RPMI7951 (cell line): ENCODE data around the gene EFCAB6. TPM values are rescaled to one million over a fixed set of nuclear protein-coding genes. Genes with fewer than 3 reads are reported as not detected.

Source experiments
- DNase-seq: peaks from one replicate; pipeline ENCODE4 v3.0.0-alpha.2; 2012; ENCODE audit warnings: low read depth
- total RNA-seq: library from RNA; depleted of rRNA; stranded (reverse); fragments of >200 nt; shearing (Covaris generic); gene quantifications from 2 replicates; pipeline ENCODE4 v1.2.3, GENCODE V29; 2014

EFCAB6 gene
- total RNA-seq, 1 experiment from 2014 or later = 0.48 TPM

DNA sequence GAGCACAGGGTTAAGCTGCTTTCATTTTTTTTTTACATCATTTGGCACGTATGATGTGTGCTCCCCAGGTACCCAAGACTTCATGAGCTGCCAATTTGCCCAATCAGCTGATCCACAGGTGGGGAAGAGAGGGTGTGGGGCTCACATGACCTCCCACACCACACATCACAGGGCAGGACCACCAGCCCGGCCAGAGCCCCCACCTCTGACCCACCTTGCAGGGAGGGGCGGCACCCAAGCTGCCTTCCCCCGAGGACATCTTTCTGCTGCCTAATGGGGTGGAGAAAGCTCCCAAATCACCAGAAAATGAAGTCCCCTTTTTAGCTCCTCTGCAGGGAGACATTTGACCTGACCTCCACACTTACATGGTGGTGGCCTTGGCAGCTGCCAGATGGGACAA, 280.5 kb downstream of the EFCAB6 start:
- no peak for DNase-seq

DNA sequence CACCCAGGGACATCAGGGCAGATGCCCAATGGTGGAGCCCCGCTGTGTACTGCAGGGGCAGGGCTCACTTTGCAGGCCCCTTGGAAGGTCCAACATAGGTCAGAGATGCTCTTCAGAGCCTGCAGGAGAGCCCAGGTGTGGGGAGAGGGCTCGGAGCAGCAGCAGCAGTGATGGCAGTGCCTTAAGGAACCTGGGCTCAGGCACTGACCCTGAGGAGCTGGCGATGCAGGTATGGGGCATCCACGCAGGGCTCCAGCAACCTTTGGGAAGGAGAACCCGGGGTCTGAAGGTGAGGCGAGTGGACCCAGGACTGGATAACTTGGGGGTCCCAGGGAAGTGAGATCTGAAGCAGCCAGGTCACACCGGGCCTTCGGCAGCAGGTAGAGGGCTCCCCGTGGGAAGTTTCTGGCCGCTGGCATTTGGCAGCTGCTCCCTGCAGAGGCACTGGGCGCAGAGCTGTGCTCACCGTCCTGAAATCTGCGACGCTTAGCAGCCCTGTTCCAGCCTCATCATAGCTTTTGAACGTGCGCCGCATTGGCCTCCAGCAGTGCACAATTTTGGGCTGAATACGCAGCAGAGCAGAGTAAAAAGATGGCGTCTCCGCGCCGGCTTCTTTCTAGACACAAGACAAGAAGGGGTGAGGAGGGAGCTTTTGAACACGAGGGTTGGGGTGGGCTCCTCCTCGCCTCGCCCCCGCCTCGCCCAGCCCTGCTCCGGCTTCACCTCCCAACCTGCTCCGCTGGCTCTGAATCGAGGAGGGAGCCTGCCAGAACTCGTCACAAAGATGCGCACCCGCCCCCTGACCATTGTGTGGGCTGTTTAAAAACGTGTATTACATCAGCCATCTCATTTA, 281.5 kb downstream of the EFCAB6 start:
- no peak for DNase-seq

DNA sequence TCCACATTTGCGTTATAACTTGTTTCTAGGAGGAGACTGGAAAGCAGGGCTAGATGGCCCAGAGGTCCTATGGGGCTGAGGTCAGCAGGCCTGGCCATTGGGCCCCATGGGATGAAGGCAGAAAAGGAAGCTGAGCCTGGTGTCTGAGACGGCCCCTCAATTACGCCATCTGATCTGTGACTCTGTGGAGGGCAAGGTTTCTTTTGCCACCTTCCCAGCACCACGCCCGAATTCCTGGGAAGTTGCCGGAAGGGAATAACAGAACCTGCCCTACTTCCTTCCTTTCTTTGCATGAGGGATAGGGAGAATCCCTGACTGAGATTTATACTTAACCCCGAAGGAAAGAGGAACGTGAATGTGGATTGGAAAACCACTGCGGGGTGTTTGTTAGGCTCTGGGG, 282.2 kb downstream of the EFCAB6 start:
- DNase-seq = no peak

DNA sequence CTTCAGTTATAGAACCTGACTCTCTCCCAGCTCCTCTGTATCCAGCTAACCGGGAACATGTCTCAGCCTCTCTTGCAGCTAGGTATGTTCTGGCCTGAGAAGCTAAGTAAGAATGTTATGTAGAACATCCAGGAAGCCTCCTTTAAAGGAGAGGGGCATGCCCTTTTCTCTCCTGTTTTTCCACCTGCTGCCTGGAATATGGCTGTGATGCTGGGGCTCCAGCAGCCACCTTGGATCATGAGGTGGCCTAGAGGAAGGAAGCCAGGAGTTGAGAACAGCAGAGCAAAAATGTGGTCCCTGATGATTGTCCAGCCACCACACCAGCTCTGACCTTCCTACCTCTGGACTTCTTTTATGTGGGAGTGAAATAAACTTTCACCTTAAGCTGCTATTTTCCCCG, 282.6 kb downstream of the EFCAB6 start:
- no peak for DNase-seq

DNA sequence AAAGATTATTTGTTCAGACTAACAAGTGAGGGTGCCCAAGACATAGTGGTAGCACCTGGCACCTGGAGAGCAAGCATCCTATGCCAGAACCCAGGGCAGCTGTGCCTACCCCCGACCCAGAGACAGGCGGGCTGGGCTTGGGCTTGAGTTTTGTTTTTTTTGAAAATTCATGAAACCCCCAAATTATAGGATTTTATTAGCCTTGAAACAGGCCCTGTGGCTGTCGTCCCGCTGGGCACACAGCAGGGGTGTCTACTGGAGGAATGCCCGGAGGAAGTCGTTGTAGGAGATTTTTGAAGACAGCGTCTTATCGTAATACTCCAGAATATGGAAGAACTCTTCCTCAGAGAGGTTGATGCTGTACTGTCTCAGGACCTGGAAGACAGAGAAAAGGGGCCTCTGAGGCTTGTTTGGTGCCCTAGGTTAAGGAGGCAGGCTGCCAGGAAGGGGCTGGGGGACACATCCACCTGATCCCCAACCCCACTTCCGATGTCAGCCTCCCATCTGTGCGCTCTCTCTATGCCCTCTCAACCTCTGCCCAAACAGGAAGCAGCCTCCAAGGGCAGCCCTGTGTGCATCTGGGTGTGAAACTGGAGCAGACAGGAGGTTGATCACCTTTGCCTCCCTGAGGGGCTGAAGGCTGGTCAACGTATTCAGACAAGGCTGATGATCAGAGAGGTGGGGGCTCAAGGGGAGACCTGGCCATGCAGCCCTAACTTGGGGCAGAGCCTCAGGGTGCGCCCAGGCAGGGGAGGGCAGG, 283.3 kb downstream of the EFCAB6 start:
- no peak for DNase-seq

DNA sequence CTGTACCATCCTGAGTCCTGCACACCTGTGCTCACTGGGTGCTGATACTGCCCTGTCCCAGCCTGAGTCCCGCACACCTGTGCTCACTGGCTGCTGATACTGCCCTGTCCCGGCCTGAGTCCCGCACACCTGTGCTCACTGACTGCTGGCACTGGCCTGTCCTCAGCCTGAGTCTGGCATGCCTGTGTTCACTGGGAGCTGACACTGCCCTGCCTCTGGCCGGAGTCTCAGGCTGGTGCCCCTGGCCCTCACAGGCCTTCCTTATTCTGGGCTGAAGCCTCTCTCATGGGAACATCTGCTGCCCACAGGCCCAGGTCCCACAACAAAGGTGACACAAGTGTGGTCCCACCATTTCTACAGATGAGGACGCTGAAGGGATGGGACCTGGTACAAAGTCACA, 285.2 kb downstream of the EFCAB6 start:
- DNase-seq = no peak

DNA sequence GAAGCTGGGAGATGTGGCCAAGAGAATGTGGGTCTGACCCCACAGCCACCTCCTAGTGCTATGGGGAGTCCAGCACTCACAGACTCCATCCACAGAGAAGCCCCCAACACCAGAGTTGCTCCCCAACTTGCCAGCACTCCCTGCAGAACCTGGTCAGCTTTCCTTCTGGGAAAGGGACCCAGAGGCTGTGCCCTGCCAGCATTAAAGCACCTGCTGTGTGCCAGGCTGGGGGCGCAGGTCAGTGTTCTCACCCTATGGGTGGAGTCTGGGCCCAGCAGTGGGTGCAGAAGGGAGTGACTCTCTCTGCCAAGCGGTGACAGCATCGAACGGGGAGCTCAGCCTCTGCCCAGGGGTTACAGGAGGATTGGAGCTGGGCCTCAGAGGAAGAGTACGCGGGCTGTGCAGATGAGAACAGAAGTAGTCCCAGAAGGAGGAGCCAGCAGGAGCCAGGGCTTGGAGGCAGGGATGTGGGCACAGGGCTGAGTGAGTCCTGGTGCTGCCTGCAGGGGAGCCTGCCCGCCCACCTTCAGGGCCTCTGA, 285.9 kb downstream of the EFCAB6 start:
- no peak for DNase-seq

DNA sequence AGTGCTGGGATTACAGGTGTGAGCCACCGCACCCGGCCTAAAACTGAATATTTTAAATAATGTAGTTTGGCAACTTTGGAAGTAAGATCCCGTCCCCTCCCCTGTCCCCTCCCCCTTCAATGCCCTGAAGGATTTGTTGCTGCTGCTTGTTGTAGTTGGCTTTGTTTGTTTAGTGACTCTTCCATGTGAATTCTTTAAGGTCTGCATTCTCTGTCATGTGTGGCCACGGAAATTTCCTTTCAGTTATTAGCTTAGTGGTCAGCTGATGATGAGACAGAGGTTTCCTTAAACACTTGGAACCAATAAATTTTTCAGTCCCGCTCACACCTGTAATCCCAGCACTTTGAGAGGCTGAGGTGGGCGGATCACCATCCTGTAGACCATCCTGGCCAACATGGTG, 290.4 kb downstream of the EFCAB6 start:
- no peak for DNase-seq

DNA sequence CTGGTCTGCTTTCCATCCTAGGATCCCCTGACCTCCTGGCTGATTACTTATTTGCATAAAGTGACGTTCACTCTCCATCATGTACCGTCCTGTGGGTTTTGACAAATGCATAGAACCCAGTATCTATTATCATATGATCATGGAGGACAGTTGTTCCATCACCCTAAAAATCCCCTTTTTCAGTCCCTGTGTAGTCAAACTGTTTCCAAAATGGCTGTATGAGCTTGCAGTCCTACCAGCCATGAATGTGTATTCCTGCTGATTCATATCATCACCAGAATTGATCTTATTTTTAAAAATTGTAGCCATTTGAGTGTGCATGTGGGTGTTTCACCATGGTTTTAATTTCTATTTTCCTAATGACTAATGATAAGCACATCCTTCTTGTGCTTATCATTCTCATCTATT, 291.5 kb downstream of the EFCAB6 start:
- DNase-seq = no peak

DNA sequence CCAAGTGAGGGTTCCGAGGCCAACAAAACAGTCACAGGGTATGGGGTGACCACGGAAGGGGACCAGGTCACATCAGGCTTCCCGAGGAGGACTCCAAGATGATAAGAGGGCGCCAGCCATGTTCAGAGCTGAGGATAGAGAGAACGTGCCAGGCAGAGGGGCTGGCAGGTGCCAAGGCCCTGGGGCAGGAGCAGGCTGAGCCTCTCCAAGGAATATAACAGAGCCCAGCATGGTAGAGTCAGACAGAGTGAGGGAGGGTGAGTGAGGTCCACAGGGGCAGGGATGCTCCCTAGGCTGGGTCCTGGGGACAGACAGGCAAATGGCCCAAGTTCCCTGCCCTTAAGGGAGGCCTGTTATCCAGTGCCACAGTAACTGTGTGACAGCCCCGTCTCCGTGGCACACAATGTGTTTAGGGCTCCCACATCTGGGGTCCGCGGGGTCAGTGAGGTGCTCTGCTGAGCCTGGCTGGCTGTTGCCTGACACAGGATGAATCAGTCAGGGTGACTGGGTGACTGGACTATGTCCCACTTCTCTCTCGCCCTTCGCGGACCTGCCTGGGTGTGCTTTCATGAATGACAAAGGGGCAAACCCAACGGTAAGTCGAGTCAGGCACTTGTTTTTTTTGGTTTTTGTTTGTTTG, 295.0 kb downstream of the EFCAB6 start:
- no peak for DNase-seq

DNA sequence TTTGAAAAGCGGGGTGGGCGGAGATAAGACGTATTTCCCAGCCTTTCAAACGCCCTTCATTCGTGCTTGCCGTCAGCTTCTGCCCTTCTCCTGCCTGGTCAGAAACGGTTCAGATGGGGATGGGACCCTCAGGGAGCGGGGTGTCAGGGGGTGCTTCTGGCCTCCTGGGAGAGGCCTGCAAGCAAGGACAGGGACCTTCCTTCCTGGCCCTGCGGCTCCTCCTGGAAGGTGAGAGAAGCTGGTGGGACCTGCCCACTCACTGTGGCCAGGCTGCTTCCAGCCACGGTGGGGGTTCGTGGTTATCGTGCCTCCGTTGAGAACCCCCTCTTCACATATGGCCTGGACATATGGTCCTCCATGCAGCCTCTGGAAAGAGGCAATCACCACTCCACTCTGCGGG, 295.7 kb downstream of the EFCAB6 start:
- no peak for DNase-seq

DNA sequence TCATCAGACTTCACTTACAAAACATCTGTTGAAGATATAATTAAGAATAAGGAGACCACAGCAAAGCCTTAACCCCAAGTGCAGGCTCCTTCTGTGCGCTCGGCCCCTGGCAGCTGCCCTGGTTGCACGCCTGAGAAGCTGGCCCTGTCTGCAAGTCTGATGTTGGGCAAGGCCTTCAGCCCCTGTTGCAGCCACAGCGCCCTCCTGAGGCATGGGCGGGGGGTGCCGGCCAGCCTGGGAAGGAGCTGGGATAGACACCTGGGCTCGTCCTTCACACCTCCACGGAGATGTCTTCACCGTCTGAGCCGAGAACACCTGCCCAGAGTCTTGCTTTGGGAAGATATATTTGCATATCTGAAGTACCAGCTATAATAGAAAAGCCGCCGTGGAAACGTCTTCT, 296.2 kb downstream of the EFCAB6 start:
- no peak for DNase-seq

DNA sequence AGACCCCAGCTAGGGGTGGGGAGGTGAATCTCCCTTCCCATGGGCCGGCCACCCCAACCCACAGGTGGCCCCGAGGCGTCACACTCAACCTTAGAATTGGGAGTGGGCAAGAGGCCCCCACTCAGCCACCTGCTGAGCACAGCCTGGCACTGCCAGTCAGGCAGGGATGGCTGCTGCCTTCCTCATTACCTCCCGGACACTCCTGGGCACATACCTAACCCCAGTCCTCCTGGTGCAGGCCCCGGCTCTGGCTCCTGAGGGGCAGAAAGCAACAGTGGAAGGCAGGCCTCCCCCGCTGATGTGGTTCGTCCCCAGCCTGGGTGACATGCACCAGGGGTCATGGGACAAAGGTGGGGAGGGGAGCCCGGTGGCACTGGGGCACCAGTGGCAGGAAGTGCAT, 296.7 kb downstream of the EFCAB6 start:
- DNase-seq = no peak

DNA sequence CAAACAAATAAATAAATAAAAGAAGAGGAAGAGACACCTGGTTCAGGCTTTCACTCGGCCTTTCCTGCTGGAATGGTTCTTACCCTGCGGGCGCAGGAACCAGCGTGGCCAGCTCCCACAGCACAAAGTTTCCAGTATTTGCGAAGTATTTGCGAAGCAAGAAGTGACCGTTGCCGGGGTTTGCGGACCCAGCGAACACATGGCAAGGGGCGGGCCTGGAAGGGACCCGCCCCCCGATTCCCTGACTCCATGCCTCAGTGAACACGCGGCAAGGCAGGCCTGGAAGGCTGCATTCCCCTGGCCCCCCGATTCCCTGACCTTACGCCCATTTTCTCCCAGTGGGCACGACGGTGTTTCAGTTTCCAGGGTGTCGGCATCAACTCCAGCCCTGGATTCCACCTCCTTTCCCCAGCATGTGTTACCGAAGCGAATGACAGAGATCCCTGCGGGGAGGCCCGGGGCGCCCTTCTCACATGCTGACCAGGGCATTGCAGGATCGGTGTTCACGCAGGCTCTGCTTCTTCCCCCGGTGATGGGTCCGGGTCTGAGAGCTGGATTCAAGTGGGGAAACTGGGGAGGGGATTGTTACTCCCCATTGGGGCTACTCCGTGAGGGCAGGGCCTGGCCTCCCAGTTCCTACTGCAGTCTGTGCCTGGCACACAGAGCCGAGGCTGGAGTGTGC, 297.5 kb downstream of the EFCAB6 start:
- no peak for DNase-seq

DNA sequence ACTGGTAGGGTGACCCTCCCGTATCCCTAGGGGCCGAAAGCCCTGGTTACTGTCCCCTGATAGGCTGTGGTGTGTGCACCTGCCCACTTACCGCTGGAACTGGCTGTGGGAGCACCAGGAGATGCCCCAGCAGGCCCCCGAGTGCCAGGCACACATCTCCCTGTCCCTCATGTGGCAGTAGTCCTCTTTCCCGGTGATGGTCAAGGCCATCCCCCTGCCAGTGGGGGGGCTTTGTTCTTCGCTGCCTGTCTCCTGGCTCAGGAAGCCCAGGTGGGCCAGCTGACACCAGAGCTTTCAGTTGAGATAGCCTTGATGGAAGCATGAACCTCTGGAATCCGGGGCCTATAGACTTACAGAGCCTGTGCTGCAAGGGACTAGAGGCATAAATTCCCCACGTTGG, 299.8 kb downstream of the EFCAB6 start:
- DNase-seq = no peak

DNA sequence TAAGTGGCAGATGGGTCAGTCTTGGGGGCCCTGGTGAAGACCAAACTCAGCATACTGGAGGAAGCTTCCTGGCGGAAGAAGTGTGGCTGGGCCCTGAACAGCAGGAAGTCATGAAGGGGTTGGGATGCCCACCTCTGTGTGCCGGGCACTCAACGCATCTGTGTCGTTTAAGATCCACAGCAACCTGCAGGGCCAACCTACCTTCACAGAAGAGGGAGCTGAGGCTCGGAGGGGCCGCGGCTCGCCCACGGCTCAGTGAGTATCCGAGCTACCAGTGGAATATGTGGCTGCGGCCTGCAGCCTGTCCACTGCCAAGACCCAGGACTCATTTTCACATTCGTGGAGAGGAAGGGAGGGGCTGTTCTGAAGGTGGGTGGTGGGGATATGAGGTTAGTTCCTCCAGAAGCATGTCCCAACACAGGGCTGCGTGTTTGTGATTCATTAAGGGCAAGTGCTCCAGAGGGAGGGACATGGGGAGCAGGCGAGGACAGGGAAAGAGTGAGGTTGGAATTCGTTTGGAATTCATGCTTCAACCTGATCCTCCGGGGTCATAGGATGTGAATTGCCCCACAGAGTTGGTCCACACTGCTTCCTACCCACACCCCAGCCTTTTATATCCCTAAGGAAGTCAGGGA, 300.7 kb downstream of the EFCAB6 start:
- DNase-seq = no peak

DNA sequence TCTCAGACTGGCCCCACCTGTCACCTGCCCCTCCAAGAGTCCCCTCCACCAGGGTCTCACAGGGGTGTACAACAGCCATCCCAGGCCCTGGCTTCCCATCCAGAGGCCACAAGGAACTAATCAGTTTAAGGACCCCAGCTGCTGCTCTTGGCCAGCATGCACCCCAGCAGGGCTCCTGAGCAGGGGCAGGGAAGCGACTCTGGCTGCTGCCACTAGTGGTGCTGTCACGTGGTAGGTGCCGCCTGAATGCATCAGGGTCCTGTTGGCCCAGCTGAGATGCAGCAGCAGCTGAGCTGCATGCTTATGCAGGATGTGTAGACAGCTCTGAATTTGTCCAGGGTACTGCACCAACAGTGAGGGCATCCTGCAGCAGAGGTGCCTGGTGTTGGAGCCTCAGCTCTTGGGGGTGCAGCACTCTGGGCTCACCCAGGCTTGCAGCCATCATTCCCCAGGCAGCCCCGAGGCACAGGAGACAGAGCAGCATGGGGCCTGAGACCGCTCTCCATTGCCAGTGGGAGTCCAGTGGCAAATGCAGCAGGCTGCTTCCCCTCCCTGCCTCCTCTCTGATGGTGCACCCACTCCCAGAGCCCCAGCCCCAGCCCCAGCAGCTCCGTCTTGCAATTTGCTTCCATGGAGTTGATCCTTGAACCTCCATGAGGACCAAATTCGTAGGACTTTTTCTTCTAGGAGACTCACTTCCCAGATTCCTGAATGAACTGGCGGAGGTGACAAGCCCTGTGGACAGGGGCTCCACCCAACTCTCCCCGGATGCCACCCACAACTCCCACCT, 301.6 kb downstream of the EFCAB6 start:
- DNase-seq = no peak

DNA sequence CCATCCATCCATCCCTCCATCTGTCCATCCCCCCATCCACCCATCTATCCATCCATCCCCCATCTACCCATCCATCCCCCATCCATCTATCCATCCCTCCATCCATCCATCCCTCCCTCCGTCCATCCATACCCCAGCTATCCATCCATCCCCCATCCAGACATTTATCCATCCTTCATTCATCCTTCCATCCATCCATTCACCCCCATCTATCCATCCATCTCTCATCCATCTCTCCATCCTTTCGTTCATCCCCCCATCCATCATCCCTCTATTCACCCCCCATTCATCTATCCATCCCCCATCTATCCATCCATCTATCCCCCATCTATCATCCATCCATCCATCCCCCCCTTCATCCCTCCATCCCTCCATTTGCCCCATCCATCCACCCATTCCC, 302.8 kb downstream of the EFCAB6 start:
- DNase-seq = no peak

DNA sequence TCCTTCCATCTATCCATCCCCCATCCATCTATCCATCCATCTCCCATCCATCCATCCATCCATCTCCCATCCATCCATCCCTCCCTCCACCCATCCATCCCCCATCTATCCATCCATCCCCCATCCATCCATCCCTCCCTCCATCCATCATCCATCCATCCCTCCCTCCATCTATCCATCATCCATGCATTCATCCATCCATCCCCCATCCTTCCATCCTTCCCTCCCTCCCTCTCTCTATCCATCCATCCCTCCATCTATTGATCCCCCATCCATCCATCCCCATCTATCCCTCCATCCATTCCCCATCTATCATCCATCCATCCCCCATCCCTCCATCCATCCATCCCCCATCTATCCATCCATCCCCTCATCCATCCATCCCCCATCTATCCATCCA, 303.6 kb downstream of the EFCAB6 start:
- DNase-seq = no peak

DNA sequence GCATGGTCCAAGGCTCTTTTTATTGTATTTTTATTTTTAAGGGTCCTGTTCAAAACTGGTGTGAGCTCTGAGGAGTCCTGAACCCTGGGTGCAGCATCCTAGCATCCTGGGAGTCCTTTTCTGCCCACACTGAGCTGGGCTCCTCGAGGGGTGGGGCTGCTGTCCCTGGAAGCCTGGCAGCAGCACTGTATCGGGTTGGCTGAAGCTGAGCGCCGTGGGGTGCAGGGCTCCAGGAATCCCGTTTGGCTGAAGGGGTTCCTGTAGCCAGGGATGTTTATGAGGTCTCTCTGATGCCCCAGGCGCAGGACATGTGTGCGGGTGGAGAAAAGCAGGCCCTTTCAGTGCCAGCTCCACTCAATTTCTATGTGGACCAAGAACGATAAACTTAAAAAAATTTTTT, 304.9 kb downstream of the EFCAB6 start:
- no peak for DNase-seq

DNA sequence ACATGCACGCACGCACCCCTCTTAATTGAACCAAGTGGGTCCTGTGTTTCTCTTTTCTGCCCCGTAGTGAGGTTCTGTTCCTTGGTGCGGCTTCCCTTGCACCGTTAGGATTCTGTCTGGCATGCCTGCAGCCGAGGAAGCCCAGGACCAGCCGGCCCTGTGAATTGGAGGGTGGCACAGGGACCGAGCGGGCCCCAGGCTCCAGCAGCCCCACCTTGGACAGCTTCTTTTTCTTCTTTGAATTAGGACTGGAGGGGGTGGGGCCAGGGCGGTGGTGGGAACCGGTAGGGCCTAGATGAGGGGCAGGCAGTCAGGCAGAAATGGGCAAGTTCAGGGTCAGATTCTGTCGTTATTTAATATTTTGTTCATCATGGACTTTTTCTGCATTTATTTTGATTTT, 305.6 kb downstream of the EFCAB6 start:
- DNase-seq = no peak
